ENCODE data around the gene ANKRD34C. TPM values are rescaled to one million over a fixed set of nuclear protein-coding genes. Genes with fewer than 3 reads are reported as not detected.

ANKRD34C gene
- total RNA-seq, 1 experiment from 2014 or later: not detected

GRCh38 chr15:79257454-79257853 lies 25.1 kb upstream of the ANKRD34C start:
- Histone ChIP-seq H3K9me3 (ENCODE audit: low read depth, low read length, poor library complexity, severe bottlenecking) (no peaks in the 10 kb centered on the region), H3K36me3 (ENCODE audit: insufficient read depth, low read length, poor library complexity, severe bottlenecking) (no peaks in the 10 kb centered on the region), H3K4me3 (ENCODE audit: low read depth, low read length, poor library complexity, severe bottlenecking) (no peak overlapping the region), H3K27ac (ENCODE audit: low read depth, low read length, poor library complexity, severe bottlenecking) (no peak overlapping the region), H3K4me1 (ENCODE audit: insufficient read depth, low read length, poor library complexity, severe bottlenecking) (no peaks in the 10 kb centered on the region), H3K27me3 (replicated peaks; ENCODE audit: insufficient read depth, low read depth, low read length, poor library complexity) (peaks cover 22% of the 10 kb centered on the region)
- TF ChIP-seq CTCF (conservative IDR thresholded peaks at IDR 0.05; ENCODE audit: low read depth, low read length): no peak
- TF ChIP-seq EZH2 (IDR thresholded peaks at IDR 0.05; ENCODE audit: borderline replicate concordance, low read depth, low read length, poor library complexity, severe bottlenecking): no peak
- peak; percentile 18 for DNase-seq (ENCODE audit: low spot score)
- POLR2A ChIA-PET (ENCODE audit: low non-redundant PET): no interaction called here
- intact Hi-C loops (cut with micrococcal nuclease; ENCODE audit: unreplicated experiment): no loop called here
- no TSS peak for BruUV-seq (replicated peaks)
- CTCF ChIA-PET: no interaction called here

GRCh38 chr15:79261836-79262235 lies 20.7 kb upstream of the ANKRD34C start:
- no peak for DNase-seq (ENCODE audit: low spot score)
- peaks cover 52% of the 10 kb centered on the region for H3K27me3 ChIP-seq (replicated peaks; ENCODE audit: insufficient read depth, low read depth, low read length, poor library complexity)
- no peak for TF ChIP-seq CTCF (conservative IDR thresholded peaks at IDR 0.05; ENCODE audit: low read depth, low read length)
- TF ChIP-seq EZH2 (IDR thresholded peaks at IDR 0.05; ENCODE audit: borderline replicate concordance, low read depth, low read length, poor library complexity, severe bottlenecking): no peak
- POLR2A ChIA-PET (ENCODE audit: low non-redundant PET): no interaction called here
- no peaks in the 10 kb centered on the region for H3K36me3 ChIP-seq (ENCODE audit: insufficient read depth, low read length, poor library complexity, severe bottlenecking)
- no peak overlapping the region for H3K4me3 ChIP-seq (ENCODE audit: low read depth, low read length, poor library complexity, severe bottlenecking)
- H3K9me3 ChIP-seq (ENCODE audit: low read depth, low read length, poor library complexity, severe bottlenecking): no peaks in the 10 kb centered on the region
- no TSS peak for BruUV-seq (replicated peaks)
- no peak overlapping the region for H3K27ac ChIP-seq (ENCODE audit: low read depth, low read length, poor library complexity, severe bottlenecking)
- intact Hi-C loops (cut with micrococcal nuclease; ENCODE audit: unreplicated experiment): no loop called here
- H3K4me1 ChIP-seq (ENCODE audit: insufficient read depth, low read length, poor library complexity, severe bottlenecking): no peaks in the 10 kb centered on the region
- CTCF ChIA-PET: no interaction called here

GRCh38 chr15:79265167-79265566 lies 17.4 kb upstream of the ANKRD34C start:
- Histone ChIP-seq H3K27me3 (replicated peaks; ENCODE audit: insufficient read depth, low read depth, low read length, poor library complexity) (peaks cover 73% of the 10 kb centered on the region), H3K27ac (ENCODE audit: low read depth, low read length, poor library complexity, severe bottlenecking) (no peak overlapping the region), H3K36me3 (ENCODE audit: insufficient read depth, low read length, poor library complexity, severe bottlenecking) (no peaks in the 10 kb centered on the region), H3K9me3 (ENCODE audit: low read depth, low read length, poor library complexity, severe bottlenecking) (no peaks in the 10 kb centered on the region), H3K4me3 (ENCODE audit: low read depth, low read length, poor library complexity, severe bottlenecking) (no peak overlapping the region), H3K4me1 (ENCODE audit: insufficient read depth, low read length, poor library complexity, severe bottlenecking) (no peaks in the 10 kb centered on the region)
- BruUV-seq (replicated peaks): no TSS peak
- CTCF ChIA-PET: no interaction called here
- no peak for DNase-seq (ENCODE audit: low spot score)
- POLR2A ChIA-PET (ENCODE audit: low non-redundant PET): no interaction called here
- TF ChIP-seq EZH2 (IDR thresholded peaks at IDR 0.05; ENCODE audit: borderline replicate concordance, low read depth, low read length, poor library complexity, severe bottlenecking): no peak
- TF ChIP-seq CTCF (conservative IDR thresholded peaks at IDR 0.05; ENCODE audit: low read depth, low read length): no peak
- intact Hi-C loops (cut with micrococcal nuclease; ENCODE audit: unreplicated experiment): no loop called here
